HFF-Myc (cell line): Measurements from ENCODE around the gene KRTAP10-3.

Source experiments
- DNase-seq: peaks from one replicate; pipeline ENCODE4 v3.0.0-alpha.2; 2011; ENCODE audit warnings: low read depth; ENCODE audit errors: extremely low read depth
- H3K4me3 ChIP-seq: replicated peaks from 2 replicates; pipeline ENCODE4 v1.5.1; 2011; ENCODE audit warnings: low read depth, mild to moderate bottlenecking, control low read depth, low read length
- CTCF ChIP-seq: IDR thresholded peaks from 2 replicates; pipeline ENCODE4 v1.5.1; 2012; ENCODE audit warnings: mild to moderate bottlenecking, low read depth, low read length, control low read depth; ENCODE audit errors: missing control alignments

Gene KRTAP10-3

DNA sequence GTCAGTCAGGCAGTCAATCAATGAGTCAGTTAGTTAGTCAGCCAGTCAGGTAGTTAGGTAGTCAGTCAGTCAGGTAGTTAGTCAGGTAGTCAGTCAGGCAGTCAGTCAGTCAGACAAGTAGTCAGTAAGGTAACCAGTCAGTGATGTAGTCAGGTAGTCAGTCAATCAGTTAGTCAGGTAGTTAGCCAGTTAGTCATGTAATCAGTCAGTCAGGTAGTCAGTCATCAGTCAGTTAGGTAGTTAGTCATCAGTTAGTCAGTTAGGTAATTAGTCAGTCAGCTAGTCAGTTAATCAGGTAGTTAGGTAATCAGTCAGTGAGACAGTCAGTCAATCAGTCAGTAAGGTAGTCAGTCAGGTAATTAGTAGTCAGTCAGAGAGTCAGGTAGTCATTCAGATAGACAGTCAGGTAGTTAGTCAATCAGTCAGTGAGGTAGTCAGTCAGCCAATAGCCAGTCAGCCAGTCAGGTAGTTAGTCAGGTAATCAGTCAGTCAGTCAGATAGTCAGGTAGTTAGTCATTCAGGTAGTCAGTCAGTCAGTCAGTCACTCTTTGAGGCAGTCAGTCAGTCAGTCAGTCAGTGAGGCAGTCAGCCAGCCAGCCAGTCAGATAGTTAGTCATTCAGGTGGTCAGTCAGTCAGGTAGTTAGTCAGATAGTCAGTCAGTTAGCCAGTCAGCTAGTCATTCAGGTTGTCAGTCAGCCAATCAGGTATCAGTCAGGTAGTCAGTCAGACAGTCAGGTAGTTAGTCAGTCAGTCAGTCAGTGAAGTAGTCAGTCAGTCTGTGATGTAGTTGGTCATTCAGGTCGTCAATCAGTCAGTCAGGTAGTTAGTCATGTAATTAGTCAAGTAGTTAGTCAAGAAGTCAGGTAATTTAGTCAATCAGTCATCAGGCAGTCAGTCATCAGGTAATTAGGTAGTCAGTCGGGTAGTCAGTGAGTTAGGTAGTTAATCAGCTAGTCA is 33.9 kb downstream of the KRTAP10-3 start:
- H3K4me3 ChIP-seq = no peak overlapping the region
- TF ChIP-seq CTCF = no peak
- DNase-seq = no peak

GRCh38 chr21:44523567-44524413 is 34.8 kb downstream of the KRTAP10-3 start:
- H3K4me3 ChIP-seq = no peak overlapping the region
- no peak for TF ChIP-seq CTCF
- DNase-seq = no peak

GRCh38 chr21:44522753-44523204 is 35.8 kb downstream of the KRTAP10-3 start:
- no peak overlapping the region for H3K4me3 ChIP-seq
- DNase-seq = no peak
- TF ChIP-seq CTCF = no peak

GRCh38 chr21:44521928-44522752 is 36.5 kb downstream of the KRTAP10-3 start:
- no peak for DNase-seq
- TF ChIP-seq CTCF = no peak
- H3K4me3 ChIP-seq = no peak overlapping the region

DNA sequence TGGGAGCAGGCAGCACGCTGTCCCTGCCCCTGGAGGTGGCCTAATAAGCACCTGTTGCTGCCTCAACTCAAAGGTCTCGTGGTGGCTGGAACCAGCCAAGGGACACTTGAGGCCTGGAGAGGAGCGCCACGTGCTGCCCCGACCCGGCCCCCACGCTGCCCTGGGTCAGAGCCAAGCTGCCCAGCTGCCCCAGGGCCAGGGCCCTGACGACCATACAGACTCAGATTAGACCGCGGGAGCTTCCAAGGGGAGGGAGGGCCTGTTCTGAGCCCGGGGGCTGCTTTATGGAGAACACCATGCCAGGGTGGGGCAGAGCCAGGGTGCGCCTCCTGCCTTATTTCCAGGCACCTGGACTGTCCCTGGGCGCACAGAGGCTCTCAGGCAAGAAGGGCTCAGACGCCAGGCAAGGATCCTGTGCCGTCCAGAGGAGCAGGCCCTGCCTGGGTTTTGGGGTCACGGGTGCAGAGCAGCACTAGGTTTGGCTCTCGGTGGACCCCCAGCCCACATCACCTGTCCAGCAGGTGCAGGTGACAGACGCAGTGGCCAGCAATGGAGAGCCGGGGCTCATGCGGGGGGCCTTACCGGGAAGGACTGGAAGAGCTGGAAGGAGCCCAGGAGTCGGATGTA is 37.2 kb downstream of the KRTAP10-3 start:
- no peak for DNase-seq
- TF ChIP-seq CTCF = no peak
- H3K4me3 ChIP-seq = no peak overlapping the region
